Prostate gland (tissue), 2 donors: ENCODE results near the gene CAPN5. TPM values are rescaled to one million over a fixed set of nuclear protein-coding genes. Genes with fewer than 3 reads are reported as not detected.

Source experiments
- DNase-seq: peaks from one replicate; pipeline ENCODE4 v3.0.0-alpha.2; 2019; ENCODE audit warnings: low spot score
- H3K27ac ChIP-seq, 2 donors: fragments of 200-600 bp; sonication (generic); 2 replicates each; pipeline ENCODE4 v1.5.1; 2017 to 2019
- H3K27me3 ChIP-seq: fragments of 200-600 bp; sonication (generic); replicated peaks from 2 replicates; pipeline ENCODE4 v1.5.1; 2019; ENCODE audit not compliant: insufficient read depth
- H3K36me3 ChIP-seq, 2 donors: fragments of 200-600 bp; sonication (generic); 1 replicate in 1 of 2; 2 replicates in 1 of 2; pipeline versions ENCODE4 v1.5.1 to v1.8.1; 2017 to 2019
- H3K4me1 ChIP-seq: fragments of 200-600 bp; sonication (generic); replicated peaks from 2 replicates; pipeline ENCODE4 v1.5.1; 2019
- H3K4me3 ChIP-seq, 2 donors: fragments of 200-600 bp; sonication (generic); 2 replicates each; pipeline ENCODE4 v1.5.1; 2017 to 2019
- H3K9me3 ChIP-seq: fragments of 200-600 bp; sonication (generic); 2 replicates; pipeline ENCODE4 v1.5.1; 2017
- CTCF ChIP-seq, 4 experiments: fragments of 200-600 bp in 2 of 4; fragments of 450-650 bp in 2 of 4; sonication (generic) in 2 of 4; IDR thresholded peaks; 1 replicate in 3 of 4; 2 replicates in 1 of 4; pipeline ENCODE4 v1.5.1; 2016 to 2019; ENCODE audit warnings: antibody characterized with exemption in 4 of 4, mild to moderate bottlenecking in 2 of 4, moderate library complexity in 2 of 4
- POLR2A ChIP-seq: fragments of 450-650 bp; IDR thresholded peaks from one replicate; pipeline ENCODE4 v1.6.1; 2016; ENCODE audit warnings: antibody characterized with exemption, mild to moderate bottlenecking
- POLR2AphosphoS5 ChIP-seq: sonication (generic); formaldehyde crosslinking; IDR thresholded peaks from one replicate; pipeline ENCODE4 v1.6.1; 2017; ENCODE audit warnings: antibody characterized with exemption
- WGBS: methylation state at CpG from one replicate; pipeline ENCODE4 v1.1.5; 2018; 5-methylcytosine and 5-hydroxymethylcytosine counted together
- intact Hi-C: fragments of 100-400 bp; cut with DNase I; formaldehyde crosslinking; loops from one replicate; pipeline ENCODE4 v1.14.2; 2022
- total RNA-seq, 2 donors: library from RNA; depleted of rRNA; stranded (reverse); fragments of >200 nt; gene quantifications; one replicate each; pipeline ENCODE4 v1.1.0, GENCODE V29; 2016

The CAPN5 gene
- total RNA-seq, 2 donors from 2014 or later: 28.6 to 83.5 TPM

DNA sequence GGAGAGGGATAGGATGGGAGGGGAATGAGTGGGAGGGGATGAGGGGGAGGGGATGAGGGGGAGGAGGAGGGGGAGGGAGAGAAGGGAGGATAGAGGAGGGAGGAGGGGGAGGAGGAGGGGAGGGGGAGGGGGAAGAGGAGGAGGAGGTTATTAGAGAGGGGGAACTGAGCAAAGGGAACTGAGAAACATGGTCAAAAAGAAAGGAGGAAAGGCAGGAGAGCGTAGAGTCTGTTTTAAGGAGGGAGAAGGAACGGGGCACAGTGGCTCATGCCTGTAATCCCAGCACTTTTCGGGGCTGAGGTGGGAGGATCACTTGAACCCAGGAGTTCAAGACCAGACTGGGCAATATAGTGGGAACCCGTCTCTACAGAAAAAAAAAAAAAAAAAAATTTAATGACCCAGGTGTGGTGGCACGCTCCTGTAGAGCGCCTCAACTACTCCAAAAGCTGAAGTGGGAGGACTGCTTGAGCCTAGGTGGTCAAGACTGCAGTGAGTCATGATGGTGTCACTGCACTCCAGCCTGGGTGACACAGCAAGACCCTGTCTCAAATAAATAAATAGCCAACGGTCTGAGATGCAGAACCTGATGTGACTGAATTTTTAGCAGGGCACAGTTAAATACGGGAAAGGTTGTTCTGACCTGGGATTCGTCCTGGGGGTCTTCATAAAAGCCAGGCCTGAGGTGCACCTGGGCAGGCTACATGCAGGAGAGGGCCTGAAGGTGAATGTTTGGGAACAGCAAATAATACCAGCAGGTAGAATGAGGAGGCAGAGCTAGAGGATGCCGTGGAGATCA, 28.5 kb upstream of the CAPN5 start:
- no peak for DNase-seq
- no peaks in the 10 kb centered on the region for H3K36me3 ChIP-seq
- H3K4me3 ChIP-seq: no peak overlapping the region
- no peak for TF ChIP-seq CTCF (IDR thresholded peaks at IDR 0.05)
- no peak for TF ChIP-seq POLR2A
- no peak for TF ChIP-seq POLR2AphosphoS5
- no peaks in the 10 kb centered on the region for H3K9me3 ChIP-seq
- intact Hi-C loops: no loop called here
- H3K27me3 ChIP-seq: peaks cover 7% of the 10 kb centered on the region
- 85% methylated on average over 10 of the region's 10 CpGs for WGBS
- peaks cover 3% of the 10 kb centered on the region for H3K4me1 ChIP-seq
- H3K27ac ChIP-seq: no peak overlapping the region

GRCh38 chr11:77038825-77039326, 27.9 kb upstream of the CAPN5 start:
- peaks cover 7% of the 10 kb centered on the region for H3K27me3 ChIP-seq
- intact Hi-C loops: no loop called here
- H3K27ac ChIP-seq: no peak overlapping the region

DNA sequence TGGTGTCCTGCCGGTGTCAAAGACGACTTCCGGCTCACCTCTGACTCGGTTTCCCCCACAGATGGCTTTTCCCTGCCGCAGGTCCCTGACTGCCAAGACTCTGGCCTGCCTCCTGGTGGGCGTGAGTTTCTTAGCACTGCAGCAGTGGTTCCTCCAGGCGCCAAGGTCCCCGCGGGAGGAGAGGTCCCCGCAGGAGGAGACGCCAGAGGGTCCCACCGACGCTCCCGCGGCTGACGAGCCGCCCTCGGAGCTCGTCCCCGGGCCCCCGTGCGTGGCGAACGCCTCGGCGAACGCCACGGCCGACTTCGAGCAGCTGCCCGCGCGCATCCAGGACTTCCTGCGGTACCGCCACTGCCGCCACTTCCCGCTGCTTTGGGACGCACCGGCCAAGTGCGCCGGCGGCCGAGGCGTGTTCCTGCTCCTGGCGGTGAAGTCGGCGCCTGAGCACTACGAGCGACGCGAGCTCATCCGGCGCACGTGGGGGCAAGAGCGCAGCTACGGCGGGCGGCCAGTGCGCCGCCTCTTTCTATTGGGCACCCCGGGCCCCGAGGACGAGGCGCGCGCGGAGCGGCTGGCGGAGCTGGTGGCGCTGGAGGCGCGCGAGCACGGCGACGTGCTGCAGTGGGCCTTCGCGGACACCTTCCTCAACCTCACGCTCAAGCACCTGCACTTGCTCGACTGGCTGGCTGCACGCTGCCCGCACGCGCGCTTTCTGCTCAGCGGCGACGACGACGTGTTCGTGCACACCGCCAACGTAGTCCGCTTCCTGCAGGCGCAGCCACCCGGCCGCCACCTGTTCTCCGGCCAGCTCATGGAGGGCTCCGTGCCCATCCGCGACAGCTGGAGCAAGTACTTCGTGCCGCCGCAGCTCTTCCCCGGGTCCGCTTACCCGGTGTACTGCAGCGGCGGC, 27.0 kb upstream of the CAPN5 start:
- intact Hi-C loops: loop anchor here (10.0 kb wide), 3 partner anchors 115 to 305 kb away; no protein-coding TSS in a partner anchor
- H3K27ac ChIP-seq: no peak overlapping the region
- peaks cover 3% of the 10 kb centered on the region for H3K4me1 ChIP-seq
- H3K36me3 ChIP-seq: no peaks in the 10 kb centered on the region
- no peak for DNase-seq
- peaks cover 7% of the 10 kb centered on the region for H3K27me3 ChIP-seq
- TF ChIP-seq CTCF (IDR thresholded peaks at IDR 0.05) (peak in 3 of 4 experiments; percentile 18 to 43 (median 32)), POLR2AphosphoS5 (no peak)
- 13% methylated on average over 100 of the region's 109 CpGs for WGBS
- no peaks in the 10 kb centered on the region for H3K9me3 ChIP-seq
- peak overlapping the region; percentile 8 to 16 for H3K4me3 ChIP-seq

More at GRCh38 chr11:77038825-77039326, 27.9 kb upstream of the CAPN5 start:
- H3K4me1 ChIP-seq: peaks cover 3% of the 10 kb centered on the region
- H3K4me3 ChIP-seq: no peak overlapping the region
- no peaks in the 10 kb centered on the region for H3K9me3 ChIP-seq
- no peak for DNase-seq
- no peaks in the 10 kb centered on the region for H3K36me3 ChIP-seq
- WGBS: 85% methylated on average over 16 of the region's 16 CpGs
- TF ChIP-seq POLR2A: no peak
- no peak for TF ChIP-seq POLR2AphosphoS5
- no peak for TF ChIP-seq CTCF (IDR thresholded peaks at IDR 0.05)

DNA sequence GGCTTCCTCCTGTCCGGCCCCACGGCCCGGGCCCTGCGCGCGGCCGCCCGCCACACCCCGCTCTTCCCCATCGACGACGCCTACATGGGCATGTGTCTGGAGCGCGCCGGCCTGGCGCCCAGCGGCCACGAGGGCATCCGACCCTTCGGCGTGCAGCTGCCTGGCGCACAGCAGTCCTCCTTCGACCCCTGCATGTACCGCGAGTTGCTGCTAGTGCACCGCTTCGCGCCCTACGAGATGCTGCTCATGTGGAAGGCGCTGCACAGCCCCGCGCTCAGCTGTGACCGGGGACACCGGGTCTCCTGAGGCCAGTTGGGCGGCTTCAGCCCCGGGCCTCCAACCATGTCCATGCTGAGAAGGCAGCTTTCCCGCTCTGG, 26.4 kb upstream of the CAPN5 start:
- DNase-seq: no peak
- no peak overlapping the region for H3K27ac ChIP-seq
- WGBS: 78% methylated on average over 35 of the region's 37 CpGs
- H3K27me3 ChIP-seq: peaks cover 7% of the 10 kb centered on the region
- H3K36me3 ChIP-seq: no peaks in the 10 kb centered on the region
- peaks cover 3% of the 10 kb centered on the region for H3K4me1 ChIP-seq
- TF ChIP-seq POLR2A: no peak
- TF ChIP-seq POLR2AphosphoS5: no peak
- no peak for TF ChIP-seq CTCF (IDR thresholded peaks at IDR 0.05)
- no peaks in the 10 kb centered on the region for H3K9me3 ChIP-seq
- intact Hi-C loops: loop anchor here (10.0 kb wide), 3 partner anchors 116 to 306 kb away; no protein-coding TSS in a partner anchor
- H3K4me3 ChIP-seq: no peak overlapping the region
